Duodenal mucosa (tissue), 2 donors: ENCODE results near the gene PRPF40A.

ENCODE experiments used
- H3K27ac ChIP-seq: one replicate; pipeline ENCODE4 v1.7.0; 2013; ENCODE audit warnings: low read depth, low read length
- H3K27me3 ChIP-seq, 2 donors: one replicate each; pipeline ENCODE4 v1.7.0; 2013; ENCODE audit warnings: low read length in 2 of 2, control low read depth in 1 of 2; ENCODE audit not compliant: insufficient read depth in 2 of 2, control insufficient read depth in 1 of 2
- H3K36me3 ChIP-seq, 2 donors: one replicate each; pipeline ENCODE4 v1.7.0; 2013; ENCODE audit warnings: low read length in 2 of 2, control low read depth in 1 of 2; ENCODE audit not compliant: insufficient read depth in 2 of 2, control insufficient read depth in 1 of 2
- H3K4me1 ChIP-seq, 2 donors: one replicate each; pipeline ENCODE4 v1.7.0; 2013; ENCODE audit warnings: low read length in 2 of 2, control low read depth in 1 of 2; ENCODE audit not compliant: insufficient read depth in 2 of 2, control insufficient read depth in 1 of 2
- H3K4me3 ChIP-seq, 2 donors: one replicate each; pipeline ENCODE4 v1.7.0; 2013; ENCODE audit warnings: low read length in 2 of 2, low read depth in 1 of 2
- H3K9ac ChIP-seq, 2 donors: one replicate each; pipeline ENCODE4 v1.7.0; 2013; ENCODE audit warnings: low read length in 2 of 2, low read depth in 1 of 2
- H3K9me3 ChIP-seq, 2 donors: one replicate each; pipeline ENCODE4 v1.7.0; 2013; ENCODE audit warnings: low read length in 2 of 2, control low read depth in 1 of 2; ENCODE audit not compliant: control insufficient read depth in 1 of 2

Gene PRPF40A

DNA sequence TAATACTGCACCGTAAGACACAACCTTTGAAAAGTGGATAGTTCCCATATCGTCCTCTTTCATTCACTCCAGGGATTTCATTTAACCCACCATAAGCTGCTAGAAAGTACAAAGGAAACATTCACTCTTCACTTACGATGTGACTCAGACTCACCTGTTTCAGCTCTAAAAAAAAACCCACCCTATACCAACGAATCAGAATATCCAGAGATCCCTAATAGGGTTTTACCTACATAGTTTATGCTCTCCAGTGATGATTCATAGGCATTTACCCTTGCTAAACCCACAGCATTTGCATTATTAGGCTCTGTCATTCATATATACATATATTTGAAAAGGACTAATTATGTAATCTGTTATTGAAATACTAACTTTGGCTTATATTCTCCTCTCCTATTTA, 60.2 kb downstream of the PRPF40A start:
- Histone ChIP-seq H3K27me3 (no peaks in the 10 kb centered on the region), H3K4me1 (no peaks in the 10 kb centered on the region), H3K4me3 (no peak overlapping the region), H3K36me3 (peaks cover 39 to 73% of the 10 kb centered on the region in 2 donors), H3K9me3 (no peaks in the 10 kb centered on the region), H3K9ac (no peak overlapping the region), H3K27ac (no peak overlapping the region)

DNA sequence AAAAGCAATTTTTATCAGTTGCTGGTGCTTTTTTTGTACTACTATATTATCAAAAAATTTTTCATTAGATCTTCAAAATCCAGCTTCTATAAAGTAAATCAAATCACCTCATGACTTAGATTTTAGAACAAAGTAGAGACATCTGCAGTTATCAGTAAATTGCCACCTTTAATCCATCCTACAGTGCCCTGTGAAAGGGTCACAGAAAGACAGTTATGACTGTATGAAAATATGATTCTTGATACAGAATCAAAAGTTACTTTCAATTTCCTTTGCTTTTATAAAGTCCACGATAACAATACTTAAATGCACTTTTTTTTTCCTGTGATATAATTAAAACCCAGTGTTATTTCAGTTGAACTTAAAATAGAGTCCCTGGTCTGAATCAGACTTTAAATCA, 61.4 kb downstream of the PRPF40A start:
- H3K4me1 ChIP-seq: no peaks in the 10 kb centered on the region
- H3K9ac ChIP-seq: no peak overlapping the region
- no peak overlapping the region for H3K4me3 ChIP-seq
- peaks cover 29 to 69% of the 10 kb centered on the region in 2 donors for H3K36me3 ChIP-seq
- H3K27me3 ChIP-seq: no peaks in the 10 kb centered on the region
- no peak overlapping the region for H3K27ac ChIP-seq
- no peaks in the 10 kb centered on the region for H3K9me3 ChIP-seq

DNA sequence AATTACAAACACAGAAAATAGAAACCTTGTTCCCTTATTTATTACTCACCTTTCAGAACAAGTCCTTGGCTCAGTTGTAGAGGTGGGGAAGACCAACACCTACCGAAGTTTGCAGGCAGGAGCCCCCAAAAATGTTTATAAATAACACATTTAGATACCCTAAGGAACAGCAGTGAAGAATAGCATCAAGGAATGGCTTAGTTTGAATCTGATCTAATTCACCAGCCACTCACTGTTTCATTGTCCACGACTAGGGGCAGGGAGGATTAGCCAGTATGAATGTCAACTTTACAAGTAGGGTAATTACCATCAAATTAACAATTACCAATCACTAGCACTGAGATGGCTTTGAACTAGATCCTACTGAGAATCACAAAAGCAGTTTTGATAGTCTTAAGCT, 65.4 kb downstream of the PRPF40A start:
- Histone ChIP-seq H3K9me3 (no peaks in the 10 kb centered on the region), H3K27ac (no peak overlapping the region), H3K36me3 (peaks cover 4 to 32% of the 10 kb centered on the region in 2 donors), H3K4me3 (no peak overlapping the region), H3K27me3 (no peaks in the 10 kb centered on the region), H3K4me1 (peaks cover 9 to 17% of the 10 kb centered on the region in 2 donors), H3K9ac (no peak overlapping the region)

GRCh38 chr2:152650768-152651371, 66.4 kb downstream of the PRPF40A start:
- Histone ChIP-seq H3K4me3 (no peak overlapping the region), H3K27me3 (no peaks in the 10 kb centered on the region), H3K4me1 (peaks cover 10 to 17% of the 10 kb centered on the region in 2 donors), H3K9ac (no peak overlapping the region), H3K9me3 (no peaks in the 10 kb centered on the region), H3K36me3 (peaks cover 1 to 22% of the 10 kb centered on the region in 2 donors), H3K27ac (no peak overlapping the region)

DNA sequence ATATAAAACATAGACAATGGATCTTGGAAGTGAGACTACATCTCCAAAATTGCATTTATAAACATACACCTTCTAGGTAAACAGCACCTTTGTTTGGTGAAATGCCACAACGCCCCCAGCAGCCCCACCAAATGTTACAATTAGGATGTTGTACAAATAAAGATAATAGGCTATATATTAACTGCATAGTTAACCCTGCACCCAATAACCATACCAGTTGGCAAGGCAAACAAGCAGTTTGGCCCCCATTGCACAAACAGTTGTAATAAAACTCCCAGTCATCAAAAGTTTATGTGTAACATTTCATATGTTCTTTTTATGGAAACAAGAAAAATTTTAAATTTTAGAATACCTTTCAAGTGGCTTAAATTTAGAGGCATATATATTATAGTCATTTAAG, 67.3 kb downstream of the PRPF40A start:
- H3K27me3 ChIP-seq: no peaks in the 10 kb centered on the region
- H3K36me3 ChIP-seq: peaks cover 0 to 22% of the 10 kb centered on the region in 2 donors
- no peaks in the 10 kb centered on the region for H3K9me3 ChIP-seq
- H3K9ac ChIP-seq: no peak overlapping the region
- no peak overlapping the region for H3K27ac ChIP-seq
- H3K4me3 ChIP-seq: no peak overlapping the region
- H3K4me1 ChIP-seq: peaks cover 10 to 17% of the 10 kb centered on the region in 2 donors

DNA sequence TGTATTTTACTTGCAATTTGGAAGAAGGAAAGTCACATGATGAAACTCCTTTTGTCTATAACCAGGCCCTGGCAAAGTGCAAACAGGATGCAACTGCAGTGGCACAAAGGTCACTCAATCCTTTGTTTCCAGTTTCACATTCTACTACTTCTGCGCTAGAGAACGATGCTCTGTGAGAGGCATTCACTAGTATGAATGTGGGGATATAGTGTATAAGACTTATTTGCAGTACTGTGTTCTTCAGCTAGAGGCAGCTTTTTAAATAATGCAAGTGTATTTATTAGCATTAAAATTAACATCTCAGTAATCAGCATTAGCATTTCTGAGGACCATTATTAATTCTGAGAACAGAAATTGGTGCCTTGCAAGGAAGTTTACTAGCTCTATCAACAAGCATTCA, 68.9 kb downstream of the PRPF40A start:
- no peak overlapping the region for H3K9ac ChIP-seq
- no peak overlapping the region for H3K4me3 ChIP-seq
- H3K4me1 ChIP-seq: peaks cover 10 to 17% of the 10 kb centered on the region in 2 donors
- peaks cover 0 to 17% of the 10 kb centered on the region in 2 donors for H3K36me3 ChIP-seq
- no peaks in the 10 kb centered on the region for H3K9me3 ChIP-seq
- no peak overlapping the region for H3K27ac ChIP-seq
- H3K27me3 ChIP-seq: no peaks in the 10 kb centered on the region

DNA sequence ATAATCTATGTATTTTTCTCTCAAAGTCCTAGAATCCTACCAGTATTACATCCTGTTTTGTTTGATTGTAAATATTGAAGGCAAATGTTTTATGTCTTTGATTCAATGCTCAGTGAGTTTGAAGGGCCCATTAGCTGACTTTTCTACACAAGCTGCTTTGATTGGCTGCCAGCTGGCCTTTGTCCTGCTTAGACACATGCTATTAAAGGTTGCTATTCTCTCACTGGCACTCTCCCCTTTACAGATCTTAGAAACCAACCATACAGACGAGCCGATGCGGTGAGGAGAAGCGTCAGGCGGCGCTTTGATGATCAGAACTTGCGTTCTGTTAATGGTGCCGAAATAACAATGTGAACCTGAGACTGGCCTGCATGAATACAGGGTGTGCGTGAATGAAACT, 69.7 kb downstream of the PRPF40A start:
- Histone ChIP-seq H3K4me3 (peak overlapping the region in 1 of 2 donors; percentile 10), H3K27ac (no peak overlapping the region), H3K9me3 (no peaks in the 10 kb centered on the region), H3K36me3 (peaks cover 0 to 19% of the 10 kb centered on the region in 2 donors), H3K27me3 (no peaks in the 10 kb centered on the region), H3K9ac (no peak overlapping the region), H3K4me1 (peaks cover 10 to 17% of the 10 kb centered on the region in 2 donors)

DNA sequence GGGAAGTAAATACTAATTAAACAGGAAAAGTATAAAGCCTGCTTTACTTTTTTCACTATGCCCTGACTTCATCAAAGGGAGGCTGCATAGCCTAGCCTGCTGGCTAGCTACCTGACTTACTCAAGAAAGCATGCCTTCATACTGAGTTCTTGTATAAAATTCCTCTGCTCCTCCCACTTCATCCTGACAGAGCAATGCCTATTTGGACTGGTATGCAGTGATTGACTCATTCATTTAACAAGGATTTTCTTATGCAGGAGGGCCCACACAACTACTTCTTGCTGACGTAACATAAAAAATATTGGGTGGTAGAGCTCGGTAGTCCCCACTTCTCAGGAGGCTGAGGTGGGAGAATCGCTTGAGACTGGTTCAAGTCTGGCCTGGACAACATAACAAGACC, 70.5 kb downstream of the PRPF40A start:
- H3K9ac ChIP-seq: no peak overlapping the region
- no peak overlapping the region for H3K4me3 ChIP-seq
- H3K27me3 ChIP-seq: no peaks in the 10 kb centered on the region
- H3K36me3 ChIP-seq: peaks cover 0 to 14% of the 10 kb centered on the region in 2 donors
- peaks cover 10 to 17% of the 10 kb centered on the region in 2 donors for H3K4me1 ChIP-seq
- no peaks in the 10 kb centered on the region for H3K9me3 ChIP-seq
- no peak overlapping the region for H3K27ac ChIP-seq

DNA sequence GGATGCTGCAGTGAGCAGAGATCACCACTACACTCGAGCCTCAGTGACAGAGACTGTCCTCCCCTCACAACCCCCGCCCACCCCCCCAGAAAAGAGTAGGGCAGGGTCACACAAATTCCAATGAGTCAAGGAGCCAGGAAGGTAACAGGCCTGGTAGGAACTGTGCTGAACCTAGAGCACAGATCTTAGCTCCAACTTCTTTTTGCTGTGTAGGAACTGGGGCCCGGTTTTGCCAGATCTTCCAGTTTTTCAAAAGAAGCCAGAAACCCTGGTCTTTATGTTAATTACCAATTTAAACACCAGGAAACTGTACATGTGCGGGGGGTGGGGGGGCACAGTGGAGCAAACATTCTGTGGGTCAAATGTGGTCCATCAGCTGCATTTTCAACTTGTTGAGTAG, 71.0 kb downstream of the PRPF40A start:
- Histone ChIP-seq H3K4me3 (no peak overlapping the region), H3K9me3 (no peaks in the 10 kb centered on the region), H3K36me3 (peaks cover 0 to 14% of the 10 kb centered on the region in 2 donors), H3K9ac (no peak overlapping the region), H3K4me1 (peaks cover 10 to 17% of the 10 kb centered on the region in 2 donors), H3K27ac (no peak overlapping the region), H3K27me3 (no peaks in the 10 kb centered on the region)

DNA sequence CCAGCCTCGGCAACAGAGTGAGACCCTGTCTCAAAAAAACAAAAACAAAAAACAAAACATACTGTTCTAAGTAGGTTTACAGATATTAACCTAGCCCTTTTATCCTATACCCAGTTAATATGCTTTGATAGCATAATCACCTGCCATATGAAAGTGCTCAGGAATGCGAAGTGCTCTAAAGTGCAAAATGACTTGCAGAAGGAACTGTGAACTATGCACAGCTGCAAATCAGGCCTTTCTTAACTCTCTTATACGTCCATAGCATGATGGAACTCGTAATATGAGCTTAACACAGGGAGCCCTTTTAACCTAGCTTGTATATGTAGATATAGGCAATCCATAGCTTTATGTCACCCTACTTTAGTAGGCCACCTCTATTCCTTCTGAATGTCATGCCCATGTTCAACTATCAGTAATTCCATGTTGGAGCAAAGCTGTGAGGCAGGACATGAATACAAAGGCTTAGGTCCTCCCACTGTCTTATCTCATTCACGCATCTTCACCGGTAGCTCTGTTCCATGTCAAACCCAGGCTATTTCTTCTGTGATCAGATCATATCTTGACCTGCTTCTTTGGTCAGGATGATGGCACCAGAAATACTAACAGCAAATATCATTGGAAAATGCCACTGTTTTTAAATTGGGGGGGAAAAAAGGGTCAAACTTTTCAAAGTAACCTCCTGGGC, 72.9 kb downstream of the PRPF40A start:
- peaks cover 7 to 19% of the 10 kb centered on the region in 2 donors for H3K36me3 ChIP-seq

More for the DNA sequence above, 72.9 kb downstream of the PRPF40A start:
- no peaks in the 10 kb centered on the region for H3K9me3 ChIP-seq
- no peak overlapping the region for H3K9ac ChIP-seq
- H3K27me3 ChIP-seq: no peaks in the 10 kb centered on the region
- H3K4me3 ChIP-seq: no peak overlapping the region
- H3K4me1 ChIP-seq: peaks cover 10 to 17% of the 10 kb centered on the region in 2 donors
- no peak overlapping the region for H3K27ac ChIP-seq
